Pons (tissue), 1 donor: ENCODE results near the gene CDH5.
"Not testable (repeated sequence)": the region's sequence is repeated elsewhere in the genome, so short reads cannot be mapped to it uniquely, and the experiment has no call there.

Experiments used
- DNase-seq: peaks from one replicate; pipeline ENCODE4 v3.0.0-alpha.2; 2016; ENCODE audit warnings: low spot score

CDH5 gene

GRCh38 chr16:66437391-66437945, 71.0 kb downstream of the CDH5 start:
- DNase-seq: no peak

GRCh38 chr16:66438536-66438935, 72.0 kb downstream of the CDH5 start:
- DNase-seq: no peak

GRCh38 chr16:66439051-66439730, 72.7 kb downstream of the CDH5 start:
- no peak for DNase-seq

- DNase-seq: no peak
These were observed 73.8 kb downstream of the CDH5 start for GRCh38 chr16:66440271-66440802.

GRCh38 chr16:66440970-66441369, 74.5 kb downstream of the CDH5 start:
- DNase-seq: no peak

GRCh38 chr16:66441586-66442375, 75.3 kb downstream of the CDH5 start:
- no peak for DNase-seq

DNA sequence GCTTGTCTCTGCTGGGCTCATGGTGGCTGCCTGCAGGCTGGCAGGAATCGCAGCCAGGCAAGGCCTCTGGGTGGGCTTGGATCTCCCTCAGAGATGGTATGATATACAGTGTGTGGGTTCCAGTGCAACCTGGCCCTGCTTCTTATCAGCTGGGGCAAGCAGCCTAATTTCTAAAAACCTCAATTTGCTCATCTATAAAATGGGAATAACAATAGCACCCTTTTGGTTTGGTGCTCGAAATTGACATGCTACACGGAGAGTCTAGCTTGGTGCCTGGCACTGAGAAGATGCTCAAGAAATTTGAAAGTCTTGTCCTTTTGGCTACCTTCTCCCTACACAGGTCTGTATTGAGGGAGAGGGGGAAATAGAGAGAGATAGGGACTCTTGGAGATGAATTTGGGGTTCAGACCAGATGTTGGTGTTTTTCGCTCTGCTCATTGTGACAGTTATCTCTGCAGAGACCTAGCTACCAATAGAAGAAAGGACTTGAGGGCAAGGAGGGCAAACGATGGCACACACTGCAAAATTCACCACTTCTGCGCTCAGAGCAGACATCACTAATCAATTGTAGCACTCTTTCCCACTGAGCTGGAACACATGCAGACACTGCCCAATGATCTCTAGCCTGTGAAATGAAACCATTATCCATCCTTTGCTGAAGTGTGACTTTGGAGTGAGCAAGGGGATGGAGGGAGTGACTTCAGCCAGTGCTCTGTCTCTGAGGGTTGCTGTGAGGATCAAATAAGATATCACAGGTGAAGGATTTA, 76.2 kb downstream of the CDH5 start:
- DNase-seq: no peak

- no peak for DNase-seq
These were observed 76.8 kb downstream of the CDH5 start for GRCh38 chr16:66443269-66443652.

DNA sequence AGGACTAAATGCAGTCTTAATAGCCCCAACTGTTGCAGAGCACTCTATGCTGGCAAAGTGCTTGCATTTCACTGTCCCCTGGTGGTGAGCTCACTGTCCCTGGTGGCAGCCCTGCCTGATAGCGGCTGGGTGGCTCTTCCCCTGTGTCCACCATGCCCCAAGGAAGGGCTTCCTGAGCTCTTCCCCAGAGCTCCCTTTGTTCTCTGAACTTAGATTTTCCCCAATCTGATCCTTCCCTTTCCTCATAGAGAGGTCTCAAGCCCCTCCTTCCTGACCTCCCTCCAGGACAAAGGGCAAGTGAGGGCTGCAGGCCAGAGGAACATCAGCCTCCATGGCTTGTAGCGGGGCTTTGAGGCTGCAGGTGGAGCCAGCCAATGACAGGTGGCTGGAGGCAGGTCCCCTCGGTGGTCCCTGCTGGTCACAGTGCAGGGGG, 77.6 kb downstream of the CDH5 start:
- DNase-seq: no peak

- DNase-seq: no peak
These were observed 80.2 kb downstream of the CDH5 start for GRCh38 chr16:66446737-66447136.

- DNase-seq: no peak
These were observed 81.0 kb downstream of the CDH5 start for GRCh38 chr16:66447491-66447890.

- no peak for DNase-seq
These were observed 85.1 kb downstream of the CDH5 start for GRCh38 chr16:66451548-66451947.

DNA sequence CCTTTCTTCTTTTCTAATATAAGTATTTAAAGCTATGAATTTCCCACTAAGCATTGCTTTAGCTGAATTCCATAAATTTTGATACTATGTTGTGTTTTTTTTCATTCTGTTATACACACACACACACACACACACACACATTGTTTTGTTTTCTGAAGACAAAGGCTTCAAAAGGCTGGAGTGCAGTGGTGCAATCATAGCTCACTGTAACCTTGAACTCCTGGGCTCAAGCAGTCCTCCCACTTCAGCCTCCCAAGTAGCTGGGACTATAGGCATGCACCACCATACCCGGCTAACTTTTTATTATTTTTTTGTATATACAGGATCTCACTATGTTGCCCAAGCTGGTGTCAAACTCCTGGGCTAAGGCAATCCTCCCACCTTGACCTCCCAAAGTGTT, 86.7 kb downstream of the CDH5 start:
- DNase-seq: not testable (repeated sequence)
